ENCODE results near the gene TEX10.
A peak's percentile ranks its signal among the peaks of the same experiment; 100 is the strongest.
"Not testable (repeated sequence)": the region's sequence is repeated elsewhere in the genome, so short reads cannot be mapped to it uniquely, and the experiment has no call there.

TEX10 gene

GRCh38 chr9:100350188-100350587 lies 2.6 kb downstream of the TEX10 start:
- no peak for DNase-seq (ENCODE audit: low spot score)

- DNase-seq (ENCODE audit: low spot score): no peak
Measured at GRCh38 chr9:100346836-100347235, 5.9 kb downstream of the TEX10 start.

- no peak for DNase-seq (ENCODE audit: low spot score)
Measured at GRCh38 chr9:100341889-100342288, 10.9 kb downstream of the TEX10 start.

GRCh38 chr9:100340224-100340623 lies 12.5 kb downstream of the TEX10 start:
- no peak for DNase-seq (ENCODE audit: low spot score)

GRCh38 chr9:100338736-100339135 lies 14.0 kb downstream of the TEX10 start:
- not testable (repeated sequence) for DNase-seq (ENCODE audit: low spot score)

- DNase-seq (ENCODE audit: low spot score): peak; percentile 61
Measured at GRCh38 chr9:100324594-100325200, 28.0 kb downstream of the TEX10 start.

- DNase-seq (ENCODE audit: low spot score): peak; percentile 66
Measured at GRCh38 chr9:100322954-100323536, 29.7 kb downstream of the TEX10 start.

- DNase-seq (ENCODE audit: low spot score): no peak
Measured at GRCh38 chr9:100317706-100318105, 35.0 kb downstream of the TEX10 start.

- no peak for DNase-seq (ENCODE audit: low spot score)
Measured at GRCh38 chr9:100315561-100315960, 37.2 kb downstream of the TEX10 start.

- DNase-seq (ENCODE audit: low spot score): no peak
Measured at GRCh38 chr9:100309992-100310391, 42.8 kb downstream of the TEX10 start.

GRCh38 chr9:100308965-100309564 lies 43.7 kb downstream of the TEX10 start:
- DNase-seq (ENCODE audit: low spot score): no peak

- DNase-seq (ENCODE audit: low spot score): no peak
Measured at GRCh38 chr9:100307080-100307479, 45.7 kb downstream of the TEX10 start.

- no peak for DNase-seq (ENCODE audit: low spot score)
Measured at GRCh38 chr9:100306283-100306682, 46.5 kb downstream of the TEX10 start.

- no peak for DNase-seq (ENCODE audit: low spot score)
Measured at GRCh38 chr9:100303747-100304146, 49.0 kb downstream of the TEX10 start.

- DNase-seq (ENCODE audit: low spot score): no peak
Measured at GRCh38 chr9:100298378-100298777, 54.4 kb downstream of the TEX10 start.

- DNase-seq (ENCODE audit: low spot score): no peak
Measured at GRCh38 chr9:100296407-100296806, 56.3 kb downstream of the TEX10 start.

- DNase-seq (ENCODE audit: low spot score): no peak
Measured at GRCh38 chr9:100295240-100295639, 57.5 kb downstream of the TEX10 start.

- no peak for DNase-seq (ENCODE audit: low spot score)
Measured at GRCh38 chr9:100294806-100295205, 57.9 kb downstream of the TEX10 start.

- no peak for DNase-seq (ENCODE audit: low spot score)
Measured at GRCh38 chr9:100294341-100294740, 58.4 kb downstream of the TEX10 start.

GRCh38 chr9:100292414-100292813 lies 60.3 kb downstream of the TEX10 start:
- no peak for DNase-seq (ENCODE audit: low spot score)

GRCh38 chr9:100290714-100291113 lies 62.0 kb downstream of the TEX10 start:
- DNase-seq (ENCODE audit: low spot score): no peak

GRCh38 chr9:100287186-100287585 lies 65.6 kb downstream of the TEX10 start:
- no peak for DNase-seq (ENCODE audit: low spot score)

- no peak for DNase-seq (ENCODE audit: low spot score)
Measured at GRCh38 chr9:100286257-100286656, 66.5 kb downstream of the TEX10 start.

- no peak for DNase-seq (ENCODE audit: low spot score)
Measured at GRCh38 chr9:100285601-100286000, 67.1 kb downstream of the TEX10 start.

Measured in pons (tissue), 1 donor.